ENCODE results near the gene TPST2. TPM values are rescaled to one million over a fixed set of nuclear protein-coding genes. Genes with fewer than 3 reads are reported as not detected.

Gene TPST2
- total and polyA plus RNA-seq, 9 of the 15 experiments (the other 6 are each of a cell fraction or from before 2014, with no cell fraction given) = 14.2 to 123 (median 60.1) TPM

GRCh38 chr22:26577081-26577480 lies 12.9 kb downstream of the TPST2 start (continued):
- TF ChIP-seq ZBTB40 (IDR thresholded peaks at IDR 0.05) = no peak
- no peak for TF ChIP-seq ZBTB40 (CRISPR knock-in tag; IDR thresholded peaks at IDR 0.05)
- no peak for TF ChIP-seq NR4A1 (CRISPR knock-in tag; IDR thresholded peaks at IDR 0.05)
- TF ChIP-seq NR4A1 (tag; IDR thresholded peaks at IDR 0.05) = no peak
- no peak for TF ChIP-seq GATA2 (CRISPR knock-in tag; IDR thresholded peaks at IDR 0.05)
- TF ChIP-seq ZKSCAN3 (CRISPR knock-in tag; IDR thresholded peaks at IDR 0.05) = no peak
- TF ChIP-seq ZBTB12 (CRISPR knock-in tag; IDR thresholded peaks at IDR 0.05) = no peak
- TF ChIP-seq TRIM28 (IDR thresholded peaks at IDR 0.05) = no peak
- TF ChIP-seq FOXJ3 (CRISPR knock-in tag; IDR thresholded peaks at IDR 0.05) = no peak
- no peak for TF ChIP-seq ZFP30 (CRISPR knock-in tag; IDR thresholded peaks at IDR 0.05; ENCODE audit: borderline replicate concordance)
